SK-N-SH (cell line): ENCODE results near the gene GPC4. TPM values are rescaled to one million over a fixed set of nuclear protein-coding genes. Genes with fewer than 3 reads are reported as not detected.

Source experiments
- CTCF ChIA-PET: fragments of 300-600, 350-600 bp; formaldehyde crosslinking; extraction: SDS; loops from one replicate; lab custom pipeline; 2021; lab: Yijun Ruan, JAX
- POLR2A ChIA-PET: fragments of 350-600 bp; sonication (Branson Sonifier 250); formaldehyde crosslinking; extraction: SDS; loops from one replicate; lab custom pipeline; 2020; ENCODE audit warnings: antibody characterized with exemption, inconsistent platforms; lab: Yijun Ruan, JAX
- DNase-seq: peaks from one replicate; pipeline ENCODE4 v3.0.0; 2012
- H2AFZ ChIP-seq: fragments of 200-600 bp; sonication (generic); 2 replicates; pipeline ENCODE4 v1.8.1; 2016; ENCODE audit warnings: antibody characterized with exemption, mild to moderate bottlenecking, low read depth
- H3F3A ChIP-seq: fragments of 200-600 bp; sonication (generic); replicated peaks from 2 replicates; pipeline ENCODE3; 2016; ENCODE audit warnings: antibody characterized with exemption, mild to moderate bottlenecking; ENCODE audit not compliant: insufficient read depth
- H3K27ac ChIP-seq, 2 experiments: fragments of 200-500 bp in 1 of 2; fragments of 200-600 bp in 1 of 2; sonication (Bioruptor generic) in 1 of 2; sonication (generic), shearing (Covaris generic) in 1 of 2; 2 replicates each; pipeline versions ENCODE4 v1.5.1 to v1.6.1; 2014 to 2016; ENCODE audit warnings: low read depth in 2 of 2, inconsistent platforms in 1 of 2, low read length in 1 of 2, mild to moderate bottlenecking in 1 of 2, mixed read lengths in 1 of 2
- H3K27me3 ChIP-seq: fragments of 200-600 bp; sonication (generic), shearing (Covaris generic); 2 replicates; pipeline ENCODE4 v1.6.1; 2016; ENCODE audit warnings: mixed run types; ENCODE audit not compliant: insufficient read depth
- H3K36me3 ChIP-seq, 2 experiments: fragments of 200-500 bp in 1 of 2; fragments of 200-600 bp in 1 of 2; sonication (Bioruptor generic) in 1 of 2; sonication (generic) in 1 of 2; replicated peaks in 1 of 2; 2 replicates each; pipeline versions ENCODE3 to v1.5.1; 2014 to 2016; ENCODE audit warnings: low read length in 1 of 2, mild to moderate bottlenecking in 1 of 2; ENCODE audit not compliant: insufficient read depth in 2 of 2, control insufficient read depth in 1 of 2
- H3K4me1 ChIP-seq, 2 experiments: fragments of 200-500 bp in 1 of 2; fragments of 200-600 bp in 1 of 2; sonication (Bioruptor generic) in 1 of 2; sonication (generic), shearing (Covaris generic) in 1 of 2; 2 replicates each; pipeline versions ENCODE4 v1.5.1 to v1.6.1; 2014 to 2016; ENCODE audit warnings: low read depth in 1 of 2, low read length in 1 of 2, mixed run types in 1 of 2; ENCODE audit not compliant: insufficient read depth in 2 of 2, control insufficient read depth in 1 of 2
- H3K4me2 ChIP-seq: fragments of 200-600 bp; sonication (generic), shearing (Covaris generic); 2 replicates; pipeline ENCODE4 v1.6.1; 2017; ENCODE audit warnings: mixed run types
- H3K4me3 ChIP-seq, 2 experiments: fragments of 200-500 bp in 1 of 2; fragments of 200-600 bp in 1 of 2; sonication (Bioruptor generic) in 1 of 2; sonication (generic), shearing (Covaris generic) in 1 of 2; 2 replicates each; pipeline versions ENCODE4 v1.5.1 to v1.8.1; 2014 to 2016; ENCODE audit warnings: low read depth in 2 of 2, inconsistent platforms in 1 of 2, low read length in 1 of 2, mild to moderate bottlenecking in 1 of 2, mixed read lengths in 1 of 2, moderate library complexity in 1 of 2
- H3K79me2 ChIP-seq: fragments of 200-600 bp; sonication (generic); 2 replicates; pipeline ENCODE4 v1.8.1; 2017; ENCODE audit warnings: mild to moderate bottlenecking; ENCODE audit not compliant: insufficient read depth
- H3K9ac ChIP-seq: fragments of 200-600 bp; sonication (generic); 2 replicates; pipeline ENCODE4 v1.6.1; 2017; ENCODE audit warnings: mixed run types
- H3K9me2 ChIP-seq: fragments of 200-600 bp; sonication (generic); 2 replicates; pipeline ENCODE4 v1.6.1; 2017; ENCODE audit warnings: mixed run types
- H3K9me3 ChIP-seq: fragments of 200-600 bp; sonication (generic); 2 replicates; pipeline ENCODE4 v1.6.1; 2017; ENCODE audit warnings: mixed run types, mild to moderate bottlenecking, moderate library complexity
- H4K20me1 ChIP-seq: fragments of 200-600 bp; sonication (generic); 2 replicates; pipeline ENCODE4 v1.6.1; 2017; ENCODE audit warnings: mild to moderate bottlenecking, mixed run types; ENCODE audit not compliant: insufficient read depth
- CHD2 ChIP-seq: fragments of 150-350 bp; IDR thresholded peaks from 2 replicates; pipeline ENCODE4 v1.6.1; 2018; ENCODE audit warnings: low read length; ENCODE audit not compliant: partially characterized antibody
- ELF1 ChIP-seq: IDR thresholded peaks from 2 replicates; pipeline ENCODE4 v1.4.0; 2012
- EP300 ChIP-seq, 2 experiments: IDR thresholded peaks; 2 replicates each; pipeline versions ENCODE4 v1.4.0 to v1.6.1; 2012; ENCODE audit warnings: borderline replicate concordance in 1 of 2, low read depth in 1 of 2, low read length in 1 of 2
- EZH2phosphoT487 ChIP-seq: fragments of 200-600 bp; sonication (generic); IDR thresholded peaks from 2 replicates; pipeline ENCODE4 v1.6.1; 2017; ENCODE audit warnings: low read depth, mixed run types, mild to moderate bottlenecking, antibody characterized with exemption, moderate library complexity, borderline replicate concordance
- FOSL2 ChIP-seq: IDR thresholded peaks from 2 replicates; pipeline ENCODE4 v1.4.0; 2012; ENCODE audit warnings: low read depth, mild to moderate bottlenecking, moderate library complexity, borderline replicate concordance
- FOXJ3 ChIP-seq: sonication (generic); formaldehyde crosslinking; IDR thresholded peaks from 2 replicates; pipeline ENCODE4 v1.5.1; 2020; ENCODE audit warnings: mild to moderate bottlenecking, missing genetic modification reagents
- GABPA ChIP-seq: IDR thresholded peaks from 2 replicates; pipeline ENCODE4 v1.4.0; 2012; ENCODE audit warnings: low read depth, mild to moderate bottlenecking
- JUND ChIP-seq: IDR thresholded peaks from 2 replicates; pipeline ENCODE4 v1.4.0; 2012
- MEF2A ChIP-seq: IDR thresholded peaks from 2 replicates; pipeline ENCODE4 v1.4.0; 2012; ENCODE audit warnings: low read depth, borderline replicate concordance
- MXI1 ChIP-seq: IDR thresholded peaks from 2 replicates; pipeline ENCODE4 v1.6.1; 2012; ENCODE audit warnings: mild to moderate bottlenecking, low read depth, low read length, improper control_type of control experiment
- NFIC ChIP-seq: IDR thresholded peaks from 2 replicates; pipeline ENCODE4 v1.4.0; 2012; ENCODE audit warnings: borderline replicate concordance
- NRF1 ChIP-seq: IDR thresholded peaks from 2 replicates; pipeline ENCODE4 v1.6.1; 2012; ENCODE audit warnings: low read depth, mild to moderate bottlenecking, low read length
- RAD21 ChIP-seq: IDR thresholded peaks from 2 replicates; pipeline ENCODE4 v1.6.1; 2012; ENCODE audit warnings: mild to moderate bottlenecking, low read length
- RFX5 ChIP-seq: IDR thresholded peaks from 2 replicates; pipeline ENCODE4 v1.6.1; 2012; ENCODE audit warnings: mild to moderate bottlenecking, improper control_type of control experiment, low read length
- RXRA ChIP-seq: IDR thresholded peaks from 2 replicates; pipeline ENCODE4 v1.4.0; 2012; ENCODE audit warnings: low read depth, mild to moderate bottlenecking, borderline replicate concordance
- SIN3A ChIP-seq: IDR thresholded peaks from 2 replicates; pipeline ENCODE4 v1.6.1; 2012; ENCODE audit warnings: low read depth, mild to moderate bottlenecking, low read length, moderate library complexity, borderline replicate concordance
- SMC3 ChIP-seq: IDR thresholded peaks from 2 replicates; pipeline ENCODE4 v1.6.1; 2012; ENCODE audit warnings: low read depth, low read length, improper control_type of control experiment
- TCF12 ChIP-seq: IDR thresholded peaks from 2 replicates; pipeline ENCODE4 v1.4.0; 2012
- TEAD4 ChIP-seq: IDR thresholded peaks from 2 replicates; pipeline ENCODE4 v1.4.0; 2012; ENCODE audit warnings: mild to moderate bottlenecking, borderline replicate concordance; ENCODE audit not compliant: insufficient read depth
- YY1 ChIP-seq: IDR thresholded peaks from 2 replicates; pipeline ENCODE4 v1.4.0; 2012; ENCODE audit warnings: low read depth, mild to moderate bottlenecking
- WGBS: methylation state at CpG from one replicate; pipeline ENCODE4 v1.1.6; 2017; ENCODE audit warnings: low lambda C conversion rate; 5-methylcytosine and 5-hydroxymethylcytosine counted together
- polyA plus RNA-seq, 3 experiments: library from polyadenylated mRNA; depleted of rRNA; stranded (reverse); fragments of >200 nt; gene quantifications; 2 replicates each; pipeline ENCODE4 v1.2.3, GENCODE V29; 2012
- TF ChIP-seq, protein P1 (sequence below): fragments of 200-600 bp; sonication (generic); IDR thresholded peaks from 2 replicates; pipeline ENCODE4 v1.6.1; 2017; ENCODE audit warnings: antibody characterized with exemption, mild to moderate bottlenecking, moderate library complexity
- TF ChIP-seq, protein P2 (sequence below): fragments of 150-350 bp; IDR thresholded peaks from 2 replicates; pipeline ENCODE4 v1.6.1; 2016; ENCODE audit warnings: mild to moderate bottlenecking, low read depth, low read length
- TF ChIP-seq, protein P3 (sequence below): IDR thresholded peaks from 2 replicates; pipeline ENCODE4 v1.6.1; 2012; ENCODE audit warnings: mild to moderate bottlenecking, low read depth, low read length, moderate library complexity

Gene GPC4
- polyA plus RNA-seq, 1 of the 3 experiments (the other 2 are of a cell fraction) = 0.16 TPM

DNA sequence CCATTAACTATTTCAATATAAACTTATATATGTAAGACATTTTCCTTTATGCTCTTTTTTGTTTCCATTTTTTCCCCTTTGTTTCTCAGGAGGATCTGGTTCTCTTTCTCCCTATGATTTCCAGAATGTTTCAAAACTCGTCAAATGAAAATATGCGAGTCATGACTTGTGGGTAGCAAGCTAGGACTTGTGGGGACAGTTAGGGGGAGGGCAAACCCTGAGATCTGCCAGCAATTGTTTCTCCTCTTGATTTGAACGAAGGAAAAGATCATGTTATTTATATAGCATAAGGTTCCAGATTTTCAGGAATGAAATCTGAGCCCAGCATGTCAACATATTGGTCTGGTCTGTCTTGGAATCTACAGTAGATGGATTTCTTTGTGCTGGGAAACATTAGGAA, 28.9 kb upstream of the GPC4 start (continued):
- TF ChIP-seq TCF12 (no peak), SMC3 (no peak), GABPA (no peak), YY1 (no peak), TEAD4 (no peak), CHD2 (no peak), RFX5 (no peak), JUND (no peak)
- TF ChIP-seq, protein P1, sequence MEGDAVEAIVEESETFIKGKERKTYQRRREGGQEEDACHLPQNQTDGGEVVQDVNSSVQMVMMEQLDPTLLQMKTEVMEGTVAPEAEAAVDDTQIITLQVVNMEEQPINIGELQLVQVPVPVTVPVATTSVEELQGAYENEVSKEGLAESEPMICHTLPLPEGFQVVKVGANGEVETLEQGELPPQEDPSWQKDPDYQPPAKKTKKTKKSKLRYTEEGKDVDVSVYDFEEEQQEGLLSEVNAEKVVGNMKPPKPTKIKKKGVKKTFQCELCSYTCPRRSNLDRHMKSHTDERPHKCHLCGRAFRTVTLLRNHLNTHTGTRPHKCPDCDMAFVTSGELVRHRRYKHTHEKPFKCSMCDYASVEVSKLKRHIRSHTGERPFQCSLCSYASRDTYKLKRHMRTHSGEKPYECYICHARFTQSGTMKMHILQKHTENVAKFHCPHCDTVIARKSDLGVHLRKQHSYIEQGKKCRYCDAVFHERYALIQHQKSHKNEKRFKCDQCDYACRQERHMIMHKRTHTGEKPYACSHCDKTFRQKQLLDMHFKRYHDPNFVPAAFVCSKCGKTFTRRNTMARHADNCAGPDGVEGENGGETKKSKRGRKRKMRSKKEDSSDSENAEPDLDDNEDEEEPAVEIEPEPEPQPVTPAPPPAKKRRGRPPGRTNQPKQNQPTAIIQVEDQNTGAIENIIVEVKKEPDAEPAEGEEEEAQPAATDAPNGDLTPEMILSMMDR = no peak
- TF ChIP-seq, protein P2, sequence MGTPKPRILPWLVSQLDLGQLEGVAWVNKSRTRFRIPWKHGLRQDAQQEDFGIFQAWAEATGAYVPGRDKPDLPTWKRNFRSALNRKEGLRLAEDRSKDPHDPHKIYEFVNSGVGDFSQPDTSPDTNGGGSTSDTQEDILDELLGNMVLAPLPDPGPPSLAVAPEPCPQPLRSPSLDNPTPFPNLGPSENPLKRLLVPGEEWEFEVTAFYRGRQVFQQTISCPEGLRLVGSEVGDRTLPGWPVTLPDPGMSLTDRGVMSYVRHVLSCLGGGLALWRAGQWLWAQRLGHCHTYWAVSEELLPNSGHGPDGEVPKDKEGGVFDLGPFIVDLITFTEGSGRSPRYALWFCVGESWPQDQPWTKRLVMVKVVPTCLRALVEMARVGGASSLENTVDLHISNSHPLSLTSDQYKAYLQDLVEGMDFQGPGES = no peak

DNA sequence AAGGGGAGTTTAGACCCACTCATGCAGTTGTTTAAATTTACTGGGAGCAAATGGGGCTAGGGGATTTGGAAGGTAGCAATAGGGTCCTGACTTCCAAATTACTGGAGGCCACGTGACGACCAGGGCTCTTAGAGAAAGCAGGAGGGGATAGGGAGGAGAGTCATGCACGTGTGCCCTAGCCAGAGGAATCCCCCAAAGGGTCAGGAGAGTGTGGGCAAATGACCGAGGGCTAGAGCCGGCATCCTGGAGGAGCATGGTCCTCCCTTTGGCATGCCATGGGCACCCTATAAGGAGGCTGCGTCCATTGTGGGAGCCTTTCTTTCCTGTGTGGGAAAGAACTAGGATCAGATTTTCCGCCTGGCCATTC, 25.5 kb upstream of the GPC4 start:
- Histone ChIP-seq H3K4me2 (no peak overlapping the region), H3K27me3 (no peaks in the 10 kb centered on the region; the same call in 1 of the 2 replicates), H3F3A (no peaks in the 10 kb centered on the region), H4K20me1 (no peaks in the 10 kb centered on the region), H3K27ac (no peak overlapping the region), H3K9me2 (no peaks in the 10 kb centered on the region), H3K79me2 (no peaks in the 10 kb centered on the region), H3K4me1 (no peaks in the 10 kb centered on the region), H3K9me3 (no peaks in the 10 kb centered on the region), H3K9ac (no peak overlapping the region), H2AFZ (no peak overlapping the region), H3K4me3 (no peak overlapping the region), H3K36me3 (no peaks in the 10 kb centered on the region)
- ChIA-PET CTCF (no interaction called here), POLR2A (no interaction called here)
- DNase-seq = no peak
- 19% methylated on average over 7 of the region's 7 CpGs for WGBS
- TF ChIP-seq EP300 (IDR thresholded peaks at IDR 0.05; ENCODE audit: borderline replicate concordance in 1 of 2, low read depth in 1 of 2, low read length in 1 of 2) (no peak), ELF1 (no peak), SIN3A (no peak), FOSL2 (no peak), RXRA (no peak), EZH2phosphoT487 (no peak), NFIC (no peak), TEAD4 (no peak), GABPA (no peak), YY1 (no peak), MXI1 (no peak), RAD21 (no peak), CHD2 (no peak), NRF1 (no peak), MEF2A (no peak), FOXJ3 (no peak)
- TF ChIP-seq, protein P2 = no peak
- TF ChIP-seq, protein P1 = no peak
- TF ChIP-seq, protein P3, sequence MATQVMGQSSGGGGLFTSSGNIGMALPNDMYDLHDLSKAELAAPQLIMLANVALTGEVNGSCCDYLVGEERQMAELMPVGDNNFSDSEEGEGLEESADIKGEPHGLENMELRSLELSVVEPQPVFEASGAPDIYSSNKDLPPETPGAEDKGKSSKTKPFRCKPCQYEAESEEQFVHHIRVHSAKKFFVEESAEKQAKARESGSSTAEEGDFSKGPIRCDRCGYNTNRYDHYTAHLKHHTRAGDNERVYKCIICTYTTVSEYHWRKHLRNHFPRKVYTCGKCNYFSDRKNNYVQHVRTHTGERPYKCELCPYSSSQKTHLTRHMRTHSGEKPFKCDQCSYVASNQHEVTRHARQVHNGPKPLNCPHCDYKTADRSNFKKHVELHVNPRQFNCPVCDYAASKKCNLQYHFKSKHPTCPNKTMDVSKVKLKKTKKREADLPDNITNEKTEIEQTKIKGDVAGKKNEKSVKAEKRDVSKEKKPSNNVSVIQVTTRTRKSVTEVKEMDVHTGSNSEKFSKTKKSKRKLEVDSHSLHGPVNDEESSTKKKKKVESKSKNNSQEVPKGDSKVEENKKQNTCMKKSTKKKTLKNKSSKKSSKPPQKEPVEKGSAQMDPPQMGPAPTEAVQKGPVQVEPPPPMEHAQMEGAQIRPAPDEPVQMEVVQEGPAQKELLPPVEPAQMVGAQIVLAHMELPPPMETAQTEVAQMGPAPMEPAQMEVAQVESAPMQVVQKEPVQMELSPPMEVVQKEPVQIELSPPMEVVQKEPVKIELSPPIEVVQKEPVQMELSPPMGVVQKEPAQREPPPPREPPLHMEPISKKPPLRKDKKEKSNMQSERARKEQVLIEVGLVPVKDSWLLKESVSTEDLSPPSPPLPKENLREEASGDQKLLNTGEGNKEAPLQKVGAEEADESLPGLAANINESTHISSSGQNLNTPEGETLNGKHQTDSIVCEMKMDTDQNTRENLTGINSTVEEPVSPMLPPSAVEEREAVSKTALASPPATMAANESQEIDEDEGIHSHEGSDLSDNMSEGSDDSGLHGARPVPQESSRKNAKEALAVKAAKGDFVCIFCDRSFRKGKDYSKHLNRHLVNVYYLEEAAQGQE = no peak
